ENCODE results near the gene ALPK3.

Gene ALPK3

DNA sequence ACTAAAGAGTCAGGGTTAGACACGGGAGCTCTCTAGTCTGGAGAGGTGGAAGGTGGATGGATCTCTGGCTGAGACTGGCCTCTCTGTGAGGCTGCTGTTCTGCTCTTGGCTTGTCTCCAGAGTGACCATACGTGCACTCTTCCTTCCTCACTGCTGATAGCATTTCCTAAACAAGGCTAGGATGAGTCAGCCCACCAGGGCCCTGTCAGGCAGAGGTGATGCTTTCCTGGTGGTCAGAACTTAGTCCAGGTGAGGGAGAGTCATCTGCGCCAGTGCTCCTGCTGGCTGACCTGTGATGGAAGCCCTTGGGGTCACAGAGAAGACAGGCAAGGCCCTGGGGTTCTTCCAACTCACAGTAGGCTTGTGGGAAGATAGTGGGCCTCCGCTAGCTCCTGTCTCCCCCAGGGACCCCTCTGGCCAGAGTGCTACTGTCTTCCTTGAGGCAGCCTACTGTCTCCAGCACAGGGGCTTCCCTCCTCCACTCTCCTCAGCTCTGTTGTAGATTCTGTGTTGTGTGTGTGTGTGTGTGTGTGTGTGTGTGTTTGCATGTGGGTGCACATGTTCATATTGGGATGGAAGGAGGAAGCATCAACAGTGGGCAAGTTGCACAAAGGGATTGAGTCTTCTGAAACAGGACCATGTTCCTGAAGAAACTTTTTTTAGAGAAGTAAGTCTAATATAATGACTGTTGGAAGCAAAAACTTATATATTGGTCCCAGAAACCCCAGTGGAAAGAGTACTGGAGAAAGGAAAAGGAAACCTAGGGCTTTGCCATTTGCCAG, 16.5 kb downstream of the ALPK3 start:
- CTCF ChIA-PET = interaction anchor here (0.6 to 1.4 kb wide), 9 partner anchors 8 to 317 kb away, joined by 3 to 7 read pairs (median 3); no protein-coding TSS in a partner anchor

DNA sequence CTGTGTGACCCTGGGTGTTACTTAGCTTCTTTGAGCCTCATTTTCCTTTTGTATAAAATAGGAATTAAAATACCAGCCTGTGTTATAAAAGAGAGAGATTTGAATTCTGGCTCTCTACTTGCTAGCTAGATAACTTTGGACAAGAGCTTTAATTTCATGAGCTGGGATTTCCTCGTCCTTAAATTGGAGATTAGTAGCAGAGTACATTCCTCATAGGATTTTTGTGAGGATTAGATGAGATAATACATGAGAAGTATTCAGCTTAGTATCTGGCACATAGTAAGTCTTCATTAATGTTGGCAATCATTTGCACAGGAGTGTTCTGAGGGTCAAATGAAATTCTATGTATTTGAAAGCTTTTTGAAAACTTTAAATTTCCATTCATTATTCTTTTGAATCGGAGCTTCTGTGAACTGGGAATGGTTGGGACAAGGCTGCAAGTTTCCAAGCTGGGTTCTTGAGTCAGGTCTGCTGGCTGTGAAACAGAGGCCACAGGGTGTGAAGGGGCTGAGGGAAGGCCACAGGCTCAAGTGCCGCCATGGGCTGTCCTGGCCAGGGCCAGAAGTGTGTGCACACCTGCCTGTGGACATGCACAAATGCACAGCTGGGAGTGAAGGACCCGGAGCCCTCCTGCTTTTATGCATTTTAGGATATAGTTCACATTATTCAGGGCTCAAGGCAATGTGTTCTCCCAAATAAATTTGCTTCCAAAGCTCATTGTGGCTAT, 17.2 kb downstream of the ALPK3 start:
- POLR2A ChIA-PET = no interaction called here
- CTCF ChIA-PET = interaction anchor here (0.5 to 1.4 kb wide), 6 partner anchors 9 to 263 kb away, joined by 3 to 7 read pairs (median 3); no protein-coding TSS in a partner anchor
- TF ChIP-seq, protein P1, sequence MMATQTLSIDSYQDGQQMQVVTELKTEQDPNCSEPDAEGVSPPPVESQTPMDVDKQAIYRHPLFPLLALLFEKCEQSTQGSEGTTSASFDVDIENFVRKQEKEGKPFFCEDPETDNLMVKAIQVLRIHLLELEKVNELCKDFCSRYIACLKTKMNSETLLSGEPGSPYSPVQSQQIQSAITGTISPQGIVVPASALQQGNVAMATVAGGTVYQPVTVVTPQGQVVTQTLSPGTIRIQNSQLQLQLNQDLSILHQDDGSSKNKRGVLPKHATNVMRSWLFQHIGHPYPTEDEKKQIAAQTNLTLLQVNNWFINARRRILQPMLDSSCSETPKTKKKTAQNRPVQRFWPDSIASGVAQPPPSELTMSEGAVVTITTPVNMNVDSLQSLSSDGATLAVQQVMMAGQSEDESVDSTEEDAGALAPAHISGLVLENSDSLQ (IDR thresholded peaks at IDR 0.05) = no peak
- TF ChIP-seq CTBP1 (IDR thresholded peaks at IDR 0.05; ENCODE audit: borderline replicate concordance) (no peak), SUZ12 (IDR thresholded peaks at IDR 0.05) (no peak), ZNF384 (IDR thresholded peaks at IDR 0.05) (no peak), SP1 (IDR thresholded peaks at IDR 0.05) (no peak), NFRKB (IDR thresholded peaks at IDR 0.05) (no peak), ARNT (IDR thresholded peaks at IDR 0.05) (no peak), BHLHE40 (IDR thresholded peaks at IDR 0.05; ENCODE audit: borderline replicate concordance) (no peak), FOXA1 (IDR thresholded peaks at IDR 0.05) (no peak), LEF1 (IDR thresholded peaks at IDR 0.05; ENCODE audit: borderline replicate concordance) (no peak), ELF4 (IDR thresholded peaks at IDR 0.05) (no peak), L3MBTL2 (conservative IDR thresholded peaks at IDR 0.05) (no peak), TARDBP (IDR thresholded peaks at IDR 0.05) (no peak), FOXK2 (IDR thresholded peaks at IDR 0.05) (no peak), FOXM1 (IDR thresholded peaks at IDR 0.05; ENCODE audit: borderline replicate concordance) (no peak)
- no peak for DNase-seq (ENCODE audit: extremely low spot score)

More for the DNA sequence above, 16.5 kb downstream of the ALPK3 start:
- TF ChIP-seq CTBP1 (IDR thresholded peaks at IDR 0.05; ENCODE audit: borderline replicate concordance) = no peak
- no peak for TF ChIP-seq FOXM1 (IDR thresholded peaks at IDR 0.05; ENCODE audit: borderline replicate concordance)
- TF ChIP-seq LEF1 (IDR thresholded peaks at IDR 0.05; ENCODE audit: borderline replicate concordance) = no peak
- TF ChIP-seq FOXK2 (IDR thresholded peaks at IDR 0.05) = no peak
- TF ChIP-seq, protein P1 (IDR thresholded peaks at IDR 0.05) = no peak
- no peak for TF ChIP-seq ELF4 (IDR thresholded peaks at IDR 0.05)
- TF ChIP-seq ZNF384 (IDR thresholded peaks at IDR 0.05) = no peak
- no peak for TF ChIP-seq TARDBP (IDR thresholded peaks at IDR 0.05)
- TF ChIP-seq SUZ12 (IDR thresholded peaks at IDR 0.05) = no peak
- TF ChIP-seq BHLHE40 (IDR thresholded peaks at IDR 0.05; ENCODE audit: borderline replicate concordance) = no peak
- TF ChIP-seq L3MBTL2 (conservative IDR thresholded peaks at IDR 0.05) = no peak
- no peak for TF ChIP-seq HDGF (IDR thresholded peaks at IDR 0.05; ENCODE audit: borderline replicate concordance)
- no peak for DNase-seq (ENCODE audit: extremely low spot score)
- POLR2A ChIA-PET = no interaction called here

DNA sequence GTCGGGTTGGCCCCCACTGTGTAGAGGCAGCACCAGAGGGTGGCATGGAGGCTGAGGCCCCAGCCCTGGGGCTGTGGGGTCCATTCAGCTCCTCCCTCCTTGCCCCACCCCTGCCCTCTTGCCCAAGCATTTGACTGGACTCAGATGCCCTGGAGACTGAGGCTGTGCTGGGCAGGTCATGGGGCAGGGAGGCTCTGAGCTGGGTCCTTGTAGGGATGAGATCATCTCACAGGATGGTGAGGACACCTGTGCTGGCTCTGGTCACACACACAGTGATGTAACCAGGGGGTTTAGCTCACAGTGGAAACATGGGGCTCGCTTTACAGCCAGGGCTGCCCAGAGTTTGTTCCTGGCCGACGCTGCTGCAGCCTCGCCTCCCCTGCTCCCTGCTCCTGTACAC, 17.8 kb downstream of the ALPK3 start:
- CTCF ChIA-PET = interaction anchor here (0.5 to 1.4 kb wide), 2 partner anchors 9 to 26 kb away, joined by 3 to 7 read pairs; no protein-coding TSS in a partner anchor
- POLR2A ChIA-PET = no interaction called here

DNA sequence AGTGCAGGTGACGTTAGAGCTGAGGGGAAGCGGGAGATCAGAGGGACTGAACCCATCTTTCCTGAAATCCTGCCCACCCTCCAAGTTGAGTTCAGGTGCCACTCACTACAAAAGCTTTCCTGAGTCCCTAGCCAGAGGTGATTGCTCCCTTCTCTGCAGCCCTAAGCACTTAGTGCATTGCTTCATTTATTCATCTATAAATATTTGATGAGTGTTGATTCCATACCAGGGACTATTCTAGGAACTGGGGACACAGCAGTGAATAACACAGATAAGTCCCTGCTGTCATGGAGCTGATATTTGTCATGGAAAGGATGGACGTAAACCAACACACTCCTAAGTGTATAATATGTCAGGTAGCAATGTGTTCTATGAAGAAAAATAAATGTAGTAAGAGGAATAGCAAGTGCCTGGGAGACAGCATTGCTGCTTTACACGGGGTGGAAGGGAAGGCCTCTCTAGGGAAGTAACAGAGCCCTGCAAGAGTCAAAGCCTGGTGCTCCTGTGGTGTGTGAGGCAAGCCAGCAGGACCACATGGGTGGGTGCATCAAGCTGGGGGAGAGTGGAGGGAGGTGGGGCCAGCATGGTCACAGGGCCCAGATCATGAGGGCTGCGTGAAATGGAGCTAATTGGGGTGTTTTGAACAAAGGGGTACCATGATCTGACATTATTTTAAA, 18.6 kb downstream of the ALPK3 start:
- POLR2A ChIA-PET = no interaction called here
- TF ChIP-seq TARDBP (IDR thresholded peaks at IDR 0.05) (no peak), HDGF (IDR thresholded peaks at IDR 0.05; ENCODE audit: borderline replicate concordance) (no peak), FOXM1 (IDR thresholded peaks at IDR 0.05; ENCODE audit: borderline replicate concordance) (no peak), BHLHE40 (IDR thresholded peaks at IDR 0.05; ENCODE audit: borderline replicate concordance) (no peak), FOXK2 (IDR thresholded peaks at IDR 0.05) (no peak), SP1 (IDR thresholded peaks at IDR 0.05) (no peak), LEF1 (IDR thresholded peaks at IDR 0.05; ENCODE audit: borderline replicate concordance) (no peak), L3MBTL2 (conservative IDR thresholded peaks at IDR 0.05) (no peak), ARNT (IDR thresholded peaks at IDR 0.05) (no peak), ZNF384 (IDR thresholded peaks at IDR 0.05) (no peak), CTBP1 (IDR thresholded peaks at IDR 0.05; ENCODE audit: borderline replicate concordance) (no peak), SUZ12 (IDR thresholded peaks at IDR 0.05) (no peak), ELF4 (IDR thresholded peaks at IDR 0.05) (no peak), FOXA1 (IDR thresholded peaks at IDR 0.05) (no peak), NFRKB (IDR thresholded peaks at IDR 0.05) (no peak)
- TF ChIP-seq, protein P1 (IDR thresholded peaks at IDR 0.05) = no peak
- CTCF ChIA-PET = interaction anchor here (1.2 kb wide), 1 partner anchor 16 kb away, joined by 3 read pairs; no protein-coding TSS in a partner anchor
- no peak for DNase-seq (ENCODE audit: extremely low spot score)

More for the DNA sequence above, 17.8 kb downstream of the ALPK3 start:
- TF ChIP-seq TARDBP (IDR thresholded peaks at IDR 0.05) (no peak), CTBP1 (IDR thresholded peaks at IDR 0.05; ENCODE audit: borderline replicate concordance) (no peak), FOXA1 (IDR thresholded peaks at IDR 0.05) (no peak), ELF4 (IDR thresholded peaks at IDR 0.05) (no peak), LEF1 (IDR thresholded peaks at IDR 0.05; ENCODE audit: borderline replicate concordance) (no peak), HDGF (IDR thresholded peaks at IDR 0.05; ENCODE audit: borderline replicate concordance) (no peak), ZNF384 (IDR thresholded peaks at IDR 0.05) (no peak), FOXK2 (IDR thresholded peaks at IDR 0.05) (no peak)
- no peak for DNase-seq (ENCODE audit: extremely low spot score)

DNA sequence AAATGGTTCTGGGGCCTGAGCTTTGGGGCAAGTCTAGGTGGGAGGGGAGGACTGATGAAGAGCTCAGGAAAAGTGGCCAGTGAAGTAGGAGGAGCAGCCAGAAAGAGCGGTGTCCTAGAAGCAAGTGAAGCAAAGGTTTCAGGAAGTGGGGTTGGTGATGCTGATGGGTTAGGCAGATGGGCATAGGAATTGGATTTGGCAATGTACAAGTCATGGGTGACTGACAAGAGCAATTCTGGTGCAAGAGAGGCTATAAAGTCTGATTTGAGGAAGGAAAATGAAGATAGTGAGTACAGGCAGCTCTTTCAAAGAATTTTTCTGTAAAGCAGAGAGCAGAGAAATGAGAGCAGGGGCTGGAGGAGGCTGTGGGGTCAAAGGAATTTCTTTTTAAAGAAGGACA, 19.7 kb downstream of the ALPK3 start:
- ChIA-PET POLR2A (no interaction called here), CTCF (interaction anchor here (0.6 to 1.4 kb wide), 3 partner anchors 15 to 146 kb away, joined by 3 to 4 read pairs (median 3); no protein-coding TSS in a partner anchor)
- DNase-seq (ENCODE audit: extremely low spot score) = no peak
- TF ChIP-seq ELF4 (IDR thresholded peaks at IDR 0.05) (no peak), FOXA1 (IDR thresholded peaks at IDR 0.05) (no peak), LEF1 (IDR thresholded peaks at IDR 0.05; ENCODE audit: borderline replicate concordance) (no peak), NFRKB (IDR thresholded peaks at IDR 0.05) (no peak), ZNF384 (IDR thresholded peaks at IDR 0.05) (no peak), CTBP1 (IDR thresholded peaks at IDR 0.05; ENCODE audit: borderline replicate concordance) (no peak), HDGF (IDR thresholded peaks at IDR 0.05; ENCODE audit: borderline replicate concordance) (no peak), FOXM1 (IDR thresholded peaks at IDR 0.05; ENCODE audit: borderline replicate concordance) (no peak), SP1 (IDR thresholded peaks at IDR 0.05) (no peak), TARDBP (IDR thresholded peaks at IDR 0.05) (no peak), FOXK2 (IDR thresholded peaks at IDR 0.05) (no peak), BHLHE40 (IDR thresholded peaks at IDR 0.05; ENCODE audit: borderline replicate concordance) (no peak), SUZ12 (IDR thresholded peaks at IDR 0.05) (no peak)
- TF ChIP-seq, protein P1 (IDR thresholded peaks at IDR 0.05) = no peak
